ENCODE results near the gene FAM131A.

The FAM131A gene

DNA sequence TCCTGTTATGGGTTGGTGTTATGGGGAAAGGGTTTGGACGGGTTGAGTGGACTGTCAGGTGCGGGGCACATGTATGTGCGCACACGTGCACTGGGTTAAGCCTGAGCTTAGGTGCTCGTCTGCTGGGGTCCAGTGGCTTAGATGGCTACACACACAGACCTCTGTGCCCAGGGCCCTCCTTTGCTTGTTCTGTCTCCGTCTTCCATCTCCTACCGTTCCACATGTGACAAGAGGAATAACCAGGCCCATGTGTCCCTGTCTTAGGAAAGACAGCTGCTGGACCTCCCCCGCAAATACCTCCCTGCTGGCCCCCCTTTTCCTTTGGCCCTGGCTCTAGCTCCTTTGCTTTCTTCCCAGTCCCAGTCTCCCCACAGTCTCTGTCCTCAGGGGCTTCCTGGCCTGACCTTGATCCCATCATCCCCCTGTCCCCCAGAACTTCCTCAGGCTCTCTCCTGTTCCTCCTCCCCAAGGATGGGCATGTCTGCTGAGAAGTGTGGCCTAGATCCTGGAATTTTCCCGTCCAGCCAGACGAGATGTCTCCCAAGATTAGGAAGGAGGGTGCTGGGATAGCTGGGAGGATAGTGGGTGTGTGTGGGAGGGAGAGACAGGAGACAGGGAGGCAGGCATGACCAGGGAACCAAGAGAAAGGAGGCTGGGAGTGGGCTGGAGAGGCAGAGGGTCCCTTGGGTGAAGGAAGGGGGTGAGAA, 41.4 kb downstream of the FAM131A start:
- no peak for DNase-seq (ENCODE audit: low read depth)

DNA sequence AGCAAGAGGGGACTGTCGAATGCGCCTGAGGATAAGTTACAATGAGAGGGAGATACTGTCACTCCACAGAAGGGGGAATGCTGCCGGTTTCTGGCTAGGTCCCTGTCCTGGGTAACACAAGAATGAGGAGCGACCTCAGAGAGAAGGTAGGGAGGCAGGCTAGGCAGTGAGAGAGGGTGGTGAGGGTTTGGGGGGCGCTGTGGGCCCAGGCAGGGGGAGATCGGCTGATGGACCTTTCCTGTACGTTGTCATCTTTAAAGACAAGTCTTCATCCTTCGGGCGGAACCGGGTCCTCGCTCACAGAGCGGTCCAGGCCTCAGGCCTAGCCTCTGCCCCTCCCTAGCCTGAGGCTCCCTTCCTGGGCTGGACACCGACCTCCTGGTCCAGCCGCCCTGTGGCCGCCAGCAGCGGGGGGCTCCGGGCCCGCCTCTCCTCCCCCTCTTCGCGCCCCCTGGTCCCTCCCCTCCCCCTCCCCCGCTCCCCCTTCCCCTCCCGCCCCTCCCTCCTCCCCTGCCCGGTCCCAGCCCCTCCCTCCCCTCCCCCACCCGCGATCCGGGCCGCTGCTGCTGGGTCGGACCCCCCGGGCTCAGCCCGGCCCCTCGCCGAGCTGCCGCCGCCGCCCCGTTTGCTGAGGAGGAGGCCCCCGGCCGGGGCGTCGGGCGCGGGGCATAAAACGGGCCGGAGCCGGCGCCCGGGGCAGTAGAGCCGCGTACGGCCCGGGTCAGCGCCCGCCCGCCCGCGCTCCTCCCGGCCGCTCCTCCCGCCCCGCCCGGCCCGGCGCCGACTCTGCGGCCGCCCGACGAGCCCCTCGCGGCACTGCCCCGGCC, 42.2 kb downstream of the FAM131A start, which contains the start of gene CHRD:
Gene CHRD (plus strand): TSS at position 697 of the 827 bp plus-strand sequence. CDS start 265 bp downstream, outside the sequence.
- no peak for DNase-seq (ENCODE audit: low read depth)

DNA sequence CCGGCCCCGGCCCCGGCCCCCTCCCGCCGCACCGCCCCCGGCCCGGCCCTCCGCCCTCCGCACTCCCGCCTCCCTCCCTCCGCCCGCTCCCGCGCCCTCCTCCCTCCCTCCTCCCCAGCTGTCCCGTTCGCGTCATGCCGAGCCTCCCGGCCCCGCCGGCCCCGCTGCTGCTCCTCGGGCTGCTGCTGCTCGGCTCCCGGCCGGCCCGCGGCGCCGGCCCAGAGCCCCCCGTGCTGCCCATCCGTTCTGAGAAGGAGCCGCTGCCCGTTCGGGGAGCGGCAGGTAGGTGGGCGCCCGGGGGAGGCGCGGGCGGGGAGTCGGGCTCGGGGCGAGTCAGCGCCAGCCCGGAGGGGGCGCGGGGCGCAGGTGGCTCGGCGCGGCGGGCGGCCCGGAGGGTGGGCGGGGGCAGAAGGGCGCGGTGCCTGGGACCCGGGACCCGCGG, 42.8 kb downstream of the FAM131A start:
- DNase-seq (ENCODE audit: low read depth) = no peak

DNA sequence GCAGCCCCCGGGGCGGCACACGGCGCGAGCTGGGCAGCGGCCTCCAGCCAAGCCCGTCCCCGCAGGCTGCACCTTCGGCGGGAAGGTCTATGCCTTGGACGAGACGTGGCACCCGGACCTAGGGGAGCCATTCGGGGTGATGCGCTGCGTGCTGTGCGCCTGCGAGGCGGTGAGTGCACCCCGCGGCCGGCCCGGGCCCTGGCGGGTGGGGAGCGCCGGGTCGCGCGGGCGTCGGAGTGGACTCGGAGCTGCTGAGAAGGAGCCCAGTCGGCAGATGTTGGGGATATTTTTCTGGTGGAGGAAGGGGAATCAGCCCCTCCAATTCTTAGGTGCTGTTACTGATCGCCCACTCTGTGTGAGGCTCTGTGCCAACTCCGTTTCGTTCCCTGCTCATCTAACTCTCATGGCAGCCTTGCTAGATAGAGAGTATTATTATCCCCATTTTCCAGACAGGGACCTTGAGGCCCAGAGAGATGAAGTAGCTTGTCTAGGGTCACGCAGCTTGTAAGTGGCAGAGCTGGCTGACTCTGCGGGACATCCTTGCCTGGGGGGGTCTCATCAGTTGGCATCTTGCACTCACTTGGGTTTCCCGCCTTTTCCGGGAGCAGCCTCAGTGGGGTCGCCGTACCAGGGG, 43.3 kb downstream of the FAM131A start:
- DNase-seq (ENCODE audit: low read depth) = no peak

DNA sequence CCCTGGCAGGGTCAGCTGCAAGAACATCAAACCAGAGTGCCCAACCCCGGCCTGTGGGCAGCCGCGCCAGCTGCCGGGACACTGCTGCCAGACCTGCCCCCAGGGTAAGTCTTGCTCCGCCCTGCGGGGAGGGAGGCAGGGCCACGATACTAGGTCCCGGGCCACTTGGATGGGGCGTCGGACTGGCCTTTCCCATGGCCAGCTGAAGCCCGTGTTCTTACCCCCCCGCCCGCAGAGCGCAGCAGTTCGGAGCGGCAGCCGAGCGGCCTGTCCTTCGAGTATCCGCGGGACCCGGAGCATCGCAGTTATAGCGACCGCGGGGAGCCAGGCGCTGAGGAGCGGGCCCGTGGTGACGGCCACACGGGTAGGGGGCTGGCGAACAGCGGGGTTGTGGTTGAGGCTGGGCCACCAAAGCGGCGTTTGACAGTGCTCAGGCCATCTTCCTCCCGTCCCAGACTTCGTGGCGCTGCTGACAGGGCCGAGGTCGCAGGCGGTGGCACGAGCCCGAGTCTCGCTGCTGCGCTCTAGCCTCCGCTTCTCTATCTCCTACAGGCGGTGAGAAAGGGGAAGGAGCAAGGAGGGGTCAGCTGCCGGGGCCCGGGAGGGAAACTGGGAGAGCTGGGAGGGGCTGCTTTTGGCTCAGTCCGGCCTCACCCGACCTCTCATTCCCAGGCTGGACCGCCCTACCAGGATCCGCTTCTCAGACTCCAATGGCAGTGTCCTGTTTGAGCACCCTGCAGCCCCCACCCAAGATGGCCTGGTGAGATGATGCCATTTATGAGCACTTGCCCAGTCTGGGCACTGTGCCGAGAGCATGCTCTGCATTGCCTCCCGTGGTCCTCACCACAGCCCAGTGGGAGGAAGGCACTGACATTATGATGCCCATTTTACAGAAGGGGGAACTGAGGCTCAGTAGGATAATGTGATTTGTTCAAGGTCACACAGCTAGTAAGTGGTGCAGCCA, 44.1 kb downstream of the FAM131A start:
- no peak for DNase-seq (ENCODE audit: low read depth)

DNA sequence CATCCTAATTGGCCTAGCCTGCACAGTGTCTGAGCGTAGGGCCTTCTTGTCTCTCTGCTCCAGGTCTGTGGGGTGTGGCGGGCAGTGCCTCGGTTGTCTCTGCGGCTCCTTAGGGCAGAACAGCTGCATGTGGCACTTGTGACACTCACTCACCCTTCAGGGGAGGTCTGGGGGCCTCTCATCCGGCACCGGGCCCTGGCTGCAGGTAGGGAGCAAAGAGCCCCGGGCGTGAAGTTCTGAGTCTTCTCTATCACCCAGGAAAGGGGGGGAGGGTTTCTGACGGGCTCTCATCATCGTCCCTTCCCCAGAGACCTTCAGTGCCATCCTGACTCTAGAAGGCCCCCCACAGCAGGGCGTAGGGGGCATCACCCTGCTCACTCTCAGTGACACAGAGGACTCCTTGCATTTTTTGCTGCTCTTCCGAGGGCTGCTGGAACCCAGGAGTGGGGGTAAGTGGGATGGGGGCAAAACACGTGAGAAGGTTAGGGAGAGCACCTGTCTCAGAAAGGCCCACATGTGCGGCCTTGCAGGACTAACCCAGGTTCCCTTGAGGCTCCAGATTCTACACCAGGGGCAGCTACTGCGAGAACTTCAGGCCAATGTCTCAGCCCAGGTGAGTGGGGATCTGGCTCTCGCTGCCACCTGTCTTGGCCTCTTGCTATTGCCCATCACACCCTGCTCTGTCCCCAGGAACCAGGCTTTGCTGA, 45.1 kb downstream of the FAM131A start:
- no peak for DNase-seq (ENCODE audit: low read depth)

DNA sequence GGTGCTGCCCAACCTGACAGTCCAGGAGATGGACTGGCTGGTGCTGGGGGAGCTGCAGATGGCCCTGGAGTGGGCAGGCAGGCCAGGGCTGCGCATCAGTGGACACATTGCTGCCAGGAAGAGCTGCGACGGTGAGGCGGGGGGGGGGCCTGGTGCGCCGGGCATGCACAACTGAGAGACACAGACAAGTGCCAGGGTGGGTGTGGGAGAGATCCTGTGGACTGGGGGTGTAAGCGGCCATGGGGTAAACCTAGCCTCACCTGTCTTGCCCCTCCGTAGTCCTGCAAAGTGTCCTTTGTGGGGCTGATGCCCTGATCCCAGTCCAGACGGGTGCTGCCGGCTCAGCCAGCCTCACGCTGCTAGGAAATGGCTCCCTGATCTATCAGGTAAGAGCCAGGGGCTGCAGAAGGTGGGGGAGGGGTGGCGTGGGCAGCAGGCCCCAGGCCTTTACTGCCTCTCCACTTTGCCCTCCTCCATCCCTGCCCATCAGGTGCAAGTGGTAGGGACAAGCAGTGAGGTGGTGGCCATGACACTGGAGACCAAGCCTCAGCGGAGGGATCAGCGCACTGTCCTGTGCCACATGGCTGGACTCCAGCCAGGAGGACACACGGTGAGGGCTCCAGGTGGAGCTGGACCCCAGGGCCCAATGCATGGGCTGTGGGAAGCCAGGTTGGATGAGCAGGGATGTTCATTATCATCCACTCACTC, 45.8 kb downstream of the FAM131A start:
- no peak for DNase-seq (ENCODE audit: low read depth)

DNA sequence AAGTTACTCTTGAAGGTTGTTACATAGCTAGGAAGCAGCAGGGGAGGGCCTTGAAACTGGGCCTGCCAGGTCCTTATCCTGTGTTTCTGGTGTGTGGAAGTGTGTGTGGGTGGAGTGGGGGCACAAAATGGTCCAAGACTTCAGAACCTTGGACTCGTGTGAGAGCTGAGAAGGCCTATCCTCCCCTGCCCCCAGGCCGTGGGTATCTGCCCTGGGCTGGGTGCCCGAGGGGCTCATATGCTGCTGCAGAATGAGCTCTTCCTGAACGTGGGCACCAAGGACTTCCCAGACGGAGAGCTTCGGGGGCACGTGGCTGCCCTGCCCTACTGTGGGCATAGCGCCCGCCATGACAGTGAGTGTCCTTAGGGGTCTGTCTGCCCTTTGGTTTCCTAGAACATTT, 46.9 kb downstream of the FAM131A start:
- no peak for DNase-seq (ENCODE audit: low read depth)

DNA sequence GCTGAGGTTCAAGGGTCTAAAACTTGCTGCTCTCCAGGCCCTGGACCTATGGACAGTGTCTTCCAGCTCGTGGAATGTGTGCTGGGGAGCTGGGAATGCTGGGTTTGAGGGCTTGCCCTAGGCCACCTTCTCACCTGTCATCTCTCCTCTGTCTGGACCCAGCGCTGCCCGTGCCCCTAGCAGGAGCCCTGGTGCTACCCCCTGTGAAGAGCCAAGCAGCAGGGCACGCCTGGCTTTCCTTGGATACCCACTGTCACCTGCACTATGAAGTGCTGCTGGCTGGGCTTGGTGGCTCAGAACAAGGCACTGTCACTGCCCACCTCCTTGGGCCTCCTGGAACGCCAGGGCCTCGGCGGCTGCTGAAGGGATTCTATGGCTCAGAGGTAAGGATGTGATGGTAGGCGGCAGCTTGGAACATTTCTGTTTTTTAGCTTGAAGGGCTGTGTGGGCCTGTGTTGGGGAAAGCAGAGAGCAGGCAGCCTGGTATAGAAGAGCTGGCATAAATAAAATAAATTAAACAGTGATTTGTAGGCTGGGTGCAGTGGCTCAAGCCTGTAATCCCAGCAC, 47.5 kb downstream of the FAM131A start:
- no peak for DNase-seq (ENCODE audit: low read depth)

DNA sequence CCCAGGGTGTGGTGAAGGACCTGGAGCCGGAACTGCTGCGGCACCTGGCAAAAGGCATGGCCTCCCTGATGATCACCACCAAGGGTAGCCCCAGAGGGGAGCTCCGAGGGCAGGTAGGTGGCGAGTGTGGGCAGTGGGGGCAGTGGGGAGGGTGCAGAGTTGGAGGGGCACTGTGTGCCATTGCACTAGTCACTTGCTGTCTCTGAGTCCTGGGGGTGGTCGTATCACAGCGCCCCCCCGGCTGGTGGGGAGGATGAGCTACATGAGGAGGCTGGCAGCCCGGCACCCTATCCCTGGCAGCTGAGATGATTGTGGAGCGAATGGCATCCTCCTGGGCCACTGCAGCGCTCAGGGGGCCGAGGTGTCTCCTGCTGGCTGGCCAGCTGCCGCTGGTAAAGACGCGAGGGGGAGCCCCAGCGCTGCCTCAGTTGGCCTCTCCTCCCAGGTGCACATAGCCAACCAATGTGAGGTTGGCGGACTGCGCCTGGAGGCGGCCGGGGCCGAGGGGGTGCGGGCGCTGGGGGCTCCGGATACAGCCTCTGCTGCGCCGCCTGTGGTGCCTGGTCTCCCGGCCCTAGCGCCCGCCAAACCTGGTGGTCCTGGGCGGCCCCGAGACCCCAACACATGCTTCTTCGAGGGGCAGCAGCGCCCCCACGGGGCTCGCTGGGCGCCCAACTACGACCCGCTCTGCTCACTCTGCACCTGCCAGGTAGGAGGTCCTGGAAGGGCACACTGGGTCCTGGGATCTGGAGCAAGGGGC, 48.8 kb downstream of the FAM131A start:
- no peak for DNase-seq (ENCODE audit: low read depth)

DNA sequence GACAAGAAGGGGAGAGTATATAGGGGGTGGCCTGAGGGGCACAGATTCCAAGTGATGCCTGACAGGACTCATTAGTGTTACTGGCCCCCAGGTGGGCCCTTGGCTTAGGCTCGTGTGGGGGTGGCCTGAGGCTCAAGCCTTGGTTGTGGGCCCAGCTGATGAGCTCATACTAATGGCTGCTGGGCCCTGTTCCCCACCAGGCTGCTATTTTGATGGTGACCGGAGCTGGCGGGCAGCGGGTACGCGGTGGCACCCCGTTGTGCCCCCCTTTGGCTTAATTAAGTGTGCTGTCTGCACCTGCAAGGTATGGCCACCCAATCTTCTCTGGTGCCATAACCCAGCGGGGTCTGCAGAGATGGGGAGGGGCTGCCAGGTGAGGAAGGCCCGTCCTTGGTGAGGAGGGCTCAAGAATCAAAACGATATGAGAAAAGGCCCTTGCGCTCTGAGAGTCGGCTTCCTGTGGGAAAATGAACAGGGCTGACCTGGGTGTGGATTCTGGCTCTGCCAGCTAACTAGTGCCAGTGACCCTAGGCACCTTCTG, 49.8 kb downstream of the FAM131A start:
- no peak for DNase-seq (ENCODE audit: low read depth)

DNA sequence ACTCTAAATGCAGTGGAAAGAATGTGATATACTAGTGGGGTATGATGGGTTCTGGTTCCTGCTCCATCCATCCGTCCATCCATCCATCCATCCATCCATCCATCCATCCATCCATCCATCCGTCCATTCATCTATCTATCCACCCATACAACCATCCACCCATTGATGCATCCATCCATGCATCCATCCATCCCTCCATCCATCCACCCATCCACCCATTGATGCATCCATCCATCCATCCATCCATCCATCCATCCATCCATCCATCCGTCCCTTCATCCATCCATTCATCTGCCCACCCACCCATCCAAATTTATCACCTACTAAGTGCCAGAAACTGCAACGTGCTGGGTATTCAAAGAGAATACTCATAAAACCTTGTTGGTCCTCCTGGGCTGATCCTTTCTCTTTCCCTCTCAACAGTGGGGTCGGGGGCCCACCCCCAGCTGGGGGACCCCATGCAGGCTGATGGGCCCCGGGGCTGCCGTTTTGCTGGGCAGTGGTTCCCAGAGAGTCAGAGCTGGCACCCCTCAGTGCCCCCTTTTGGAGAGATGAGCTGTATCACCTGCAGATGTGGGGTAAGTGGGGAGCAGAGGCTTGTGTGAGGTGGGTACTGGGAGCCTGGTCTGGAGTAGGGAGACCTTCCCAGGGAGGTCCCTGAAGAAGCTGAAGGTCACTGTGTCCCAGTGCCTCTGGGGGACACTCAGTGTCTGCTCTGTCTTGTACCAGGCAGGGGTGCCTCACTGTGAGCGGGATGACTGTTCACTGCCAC, 51.0 kb downstream of the FAM131A start:
- no peak for DNase-seq (ENCODE audit: low read depth)

DNA sequence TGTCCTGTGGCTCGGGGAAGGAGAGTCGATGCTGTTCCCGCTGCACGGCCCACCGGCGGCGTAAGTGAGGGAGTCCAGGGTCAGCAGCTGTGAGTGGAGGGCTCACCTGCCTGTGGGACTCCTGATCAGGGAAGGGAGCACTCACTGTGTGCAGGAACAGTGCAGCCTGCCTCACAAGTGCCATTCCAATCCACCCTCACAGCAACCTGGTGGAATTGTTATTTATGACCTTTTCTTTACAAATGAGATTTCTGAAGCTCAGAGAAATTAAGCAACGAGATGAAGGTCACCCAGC, 51.5 kb downstream of the FAM131A start:
- no peak for DNase-seq (ENCODE audit: low read depth)

DNA sequence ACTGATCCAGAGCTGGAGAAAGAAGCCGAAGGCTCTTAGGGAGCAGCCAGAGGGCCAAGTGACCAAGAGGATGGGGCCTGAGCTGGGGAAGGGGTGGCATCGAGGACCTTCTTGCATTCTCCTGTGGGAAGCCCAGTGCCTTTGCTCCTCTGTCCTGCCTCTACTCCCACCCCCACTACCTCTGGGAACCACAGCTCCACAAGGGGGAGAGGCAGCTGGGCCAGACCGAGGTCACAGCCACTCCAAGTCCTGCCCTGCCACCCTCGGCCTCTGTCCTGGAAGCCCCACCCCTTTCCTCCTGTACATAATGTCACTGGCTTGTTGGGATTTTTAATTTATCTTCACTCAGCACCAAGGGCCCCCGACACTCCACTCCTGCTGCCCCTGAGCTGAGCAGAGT, 52.0 kb downstream of the FAM131A start:
- DNase-seq (ENCODE audit: low read depth) = no peak

DNA sequence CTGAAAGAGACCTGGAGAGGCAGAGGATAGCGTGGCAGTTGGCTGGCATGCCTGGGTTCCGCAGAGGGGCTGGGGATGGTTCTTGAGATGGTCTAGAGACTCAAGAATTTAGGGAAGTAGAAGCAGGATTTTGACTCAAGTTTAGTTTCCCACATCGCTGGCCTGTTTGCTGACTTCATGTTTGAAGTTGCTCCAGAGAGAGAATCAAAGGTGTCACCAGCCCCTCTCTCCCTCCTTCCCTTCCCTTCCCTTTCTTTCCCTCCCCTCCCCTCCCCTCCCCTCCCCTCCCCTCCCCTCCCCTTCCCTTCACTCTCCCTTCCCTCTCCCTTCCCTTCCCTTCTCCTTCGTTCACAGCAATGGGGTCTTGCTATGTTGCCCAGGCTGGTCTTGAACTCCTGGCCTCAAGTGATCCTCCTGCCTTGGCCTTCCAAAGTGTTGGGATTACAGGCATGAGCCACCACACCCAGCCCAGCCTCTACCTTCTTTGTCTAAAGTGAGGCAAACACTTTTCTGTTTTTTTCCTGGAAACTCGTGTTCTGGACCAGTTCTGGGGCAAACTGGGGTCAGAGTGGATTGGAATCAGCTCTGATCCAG, 52.6 kb downstream of the FAM131A start:
- DNase-seq (ENCODE audit: low read depth) = no peak

DNA sequence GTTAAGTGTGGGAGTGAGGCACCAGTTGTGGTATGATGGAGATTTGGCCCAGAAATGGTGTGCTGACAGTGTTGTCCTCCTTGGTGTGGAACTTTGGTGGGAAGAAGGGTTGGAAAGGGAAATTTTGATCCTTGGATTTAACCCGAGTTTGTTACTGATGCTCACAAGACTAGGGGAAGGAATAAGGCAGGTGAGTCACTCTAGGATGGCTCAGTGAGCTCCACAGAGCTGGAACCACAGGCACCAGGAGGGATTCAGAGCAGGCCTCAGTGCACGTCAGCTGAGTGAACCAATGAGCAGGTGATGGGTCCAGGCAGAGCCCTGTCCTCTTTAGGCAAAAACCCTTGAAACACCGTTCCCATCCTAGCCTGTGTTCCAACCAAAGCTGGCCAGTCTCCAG, 53.9 kb downstream of the FAM131A start:
- DNase-seq (ENCODE audit: low read depth) = no peak

DNA sequence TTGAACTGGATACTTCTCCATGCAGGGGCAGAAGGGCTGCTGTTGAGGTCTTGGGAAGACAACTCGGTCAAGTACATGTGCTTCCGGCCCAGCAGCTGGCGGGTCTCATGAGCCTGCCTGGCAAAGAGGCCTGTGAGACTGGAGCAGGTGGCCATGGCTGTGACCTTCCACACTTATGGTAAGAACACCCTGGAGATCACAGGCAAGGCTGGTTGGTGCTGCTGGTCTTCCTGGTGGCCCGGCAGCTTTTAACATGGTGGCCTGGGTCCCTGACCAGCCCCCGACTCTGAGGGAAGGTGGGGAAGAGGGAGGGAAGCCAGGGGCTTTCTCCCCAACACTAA, 57.9 kb downstream of the FAM131A start:
- no peak for DNase-seq (ENCODE audit: low read depth)

All from fibroblast of the conjunctiva (primary cell).